Measurements from ENCODE around the gene EXOC2.

GRCh38 chr6:508614-509013 lies 184.3 kb downstream of the EXOC2 start:
- TF ChIP-seq POLR2A (IDR thresholded peaks at IDR 0.05; ENCODE audit: low read depth, low read length): no peak
- no peak for TF ChIP-seq MAX (IDR thresholded peaks at IDR 0.05; ENCODE audit: low read depth, low read length)
- no peak for TF ChIP-seq CTCF (IDR thresholded peaks at IDR 0.05 in 2 of 3, conservative IDR thresholded peaks at IDR 0.05 in 1 of 3; ENCODE audit: control insufficient read depth in 2 of 3, extremely low read depth in 1 of 3, insufficient read depth in 1 of 3, low read depth in 3 of 3, low read length in 3 of 3)
- TF ChIP-seq, protein P1, sequence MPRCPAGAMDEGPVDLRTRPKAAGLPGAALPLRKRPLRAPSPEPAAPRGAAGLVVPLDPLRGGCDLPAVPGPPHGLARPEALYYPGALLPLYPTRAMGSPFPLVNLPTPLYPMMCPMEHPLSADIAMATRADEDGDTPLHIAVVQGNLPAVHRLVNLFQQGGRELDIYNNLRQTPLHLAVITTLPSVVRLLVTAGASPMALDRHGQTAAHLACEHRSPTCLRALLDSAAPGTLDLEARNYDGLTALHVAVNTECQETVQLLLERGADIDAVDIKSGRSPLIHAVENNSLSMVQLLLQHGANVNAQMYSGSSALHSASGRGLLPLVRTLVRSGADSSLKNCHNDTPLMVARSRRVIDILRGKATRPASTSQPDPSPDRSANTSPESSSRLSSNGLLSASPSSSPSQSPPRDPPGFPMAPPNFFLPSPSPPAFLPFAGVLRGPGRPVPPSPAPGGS (IDR thresholded peaks at IDR 0.05; ENCODE audit: borderline replicate concordance, insufficient read depth, low read depth, low read length, poor library complexity, severe bottlenecking): no peak
